Inferior parietal cortex (tissue), 1 donor: Measurements from ENCODE around the gene SORCS3.

Experiments used
- DNase-seq: peaks from one replicate; pipeline ENCODE4 v3.0.0-alpha.2; 2016; ENCODE audit errors: extremely low spot score

Gene SORCS3

GRCh38 chr10:104641187-104641936 is at the start of gene SORCS3:
Gene SORCS3, plus strand, starts transcription at chr10:104641290.
- no peak for DNase-seq

GRCh38 chr10:104591441-104591840 is 49.6 kb upstream of the SORCS3 start:
- DNase-seq = no peak

GRCh38 chr10:104601166-104601565 is 39.9 kb upstream of the SORCS3 start:
- no peak for DNase-seq

- DNase-seq = no peak
Measured at GRCh38 chr10:104608091-104608828, 32.8 kb upstream of the SORCS3 start.

- no peak for DNase-seq
Measured at GRCh38 chr10:104612571-104613205, 28.4 kb upstream of the SORCS3 start.

- no peak for DNase-seq
Measured at GRCh38 chr10:104613406-104613805, 27.7 kb upstream of the SORCS3 start.

- no peak for DNase-seq
Measured at GRCh38 chr10:104614245-104614831, 26.8 kb upstream of the SORCS3 start.

GRCh38 chr10:104615136-104615535 is 26.0 kb upstream of the SORCS3 start:
- no peak for DNase-seq

GRCh38 chr10:104617831-104618230 is 23.3 kb upstream of the SORCS3 start:
- no peak for DNase-seq

- DNase-seq = no peak
Measured at GRCh38 chr10:104622175-104622574, 18.9 kb upstream of the SORCS3 start.

- DNase-seq = no peak
Measured at GRCh38 chr10:104622598-104623209, 18.4 kb upstream of the SORCS3 start.

- DNase-seq = no peak
Measured at GRCh38 chr10:104630731-104631130, 10.4 kb upstream of the SORCS3 start.

GRCh38 chr10:104631946-104632345 is 9.1 kb upstream of the SORCS3 start:
- DNase-seq = no peak

GRCh38 chr10:104638861-104639589 is 2.1 kb upstream of the SORCS3 start:
- DNase-seq = no peak

GRCh38 chr10:104639590-104640338 is 1.3 kb upstream of the SORCS3 start:
- no peak for DNase-seq

GRCh38 chr10:104640339-104641186 is 527 bp upstream of the SORCS3 start:
- no peak for DNase-seq

- no peak for DNase-seq
Measured at GRCh38 chr10:104641937-104642657, 1.0 kb downstream of the SORCS3 start.

GRCh38 chr10:104642658-104643302 is 1.7 kb downstream of the SORCS3 start:
- peak; percentile 69 for DNase-seq
